Stimulated activated CD4-positive, alpha-beta T cell treated with anti-CD3 and anti-CD28 coated beads, Interleukin-12 subunit alpha, Interleukin-12 subunit beta, amount 100 ng/mL, for 4 hours (primary cell): ENCODE data around the gene GNL1.

Source experiments
- DNase-seq: peaks from one replicate; pipeline ENCODE4 v3.0.0-alpha.2; 2020

Gene GNL1, protein sequence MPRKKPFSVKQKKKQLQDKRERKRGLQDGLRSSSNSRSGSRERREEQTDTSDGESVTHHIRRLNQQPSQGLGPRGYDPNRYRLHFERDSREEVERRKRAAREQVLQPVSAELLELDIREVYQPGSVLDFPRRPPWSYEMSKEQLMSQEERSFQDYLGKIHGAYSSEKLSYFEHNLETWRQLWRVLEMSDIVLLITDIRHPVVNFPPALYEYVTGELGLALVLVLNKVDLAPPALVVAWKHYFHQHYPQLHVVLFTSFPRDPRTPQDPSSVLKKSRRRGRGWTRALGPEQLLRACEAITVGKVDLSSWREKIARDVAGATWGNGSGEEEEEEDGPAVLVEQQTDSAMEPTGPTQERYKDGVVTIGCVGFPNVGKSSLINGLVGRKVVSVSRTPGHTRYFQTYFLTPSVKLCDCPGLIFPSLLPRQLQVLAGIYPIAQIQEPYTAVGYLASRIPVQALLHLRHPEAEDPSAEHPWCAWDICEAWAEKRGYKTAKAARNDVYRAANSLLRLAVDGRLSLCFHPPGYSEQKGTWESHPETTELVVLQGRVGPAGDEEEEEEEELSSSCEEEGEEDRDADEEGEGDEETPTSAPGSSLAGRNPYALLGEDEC

DNA sequence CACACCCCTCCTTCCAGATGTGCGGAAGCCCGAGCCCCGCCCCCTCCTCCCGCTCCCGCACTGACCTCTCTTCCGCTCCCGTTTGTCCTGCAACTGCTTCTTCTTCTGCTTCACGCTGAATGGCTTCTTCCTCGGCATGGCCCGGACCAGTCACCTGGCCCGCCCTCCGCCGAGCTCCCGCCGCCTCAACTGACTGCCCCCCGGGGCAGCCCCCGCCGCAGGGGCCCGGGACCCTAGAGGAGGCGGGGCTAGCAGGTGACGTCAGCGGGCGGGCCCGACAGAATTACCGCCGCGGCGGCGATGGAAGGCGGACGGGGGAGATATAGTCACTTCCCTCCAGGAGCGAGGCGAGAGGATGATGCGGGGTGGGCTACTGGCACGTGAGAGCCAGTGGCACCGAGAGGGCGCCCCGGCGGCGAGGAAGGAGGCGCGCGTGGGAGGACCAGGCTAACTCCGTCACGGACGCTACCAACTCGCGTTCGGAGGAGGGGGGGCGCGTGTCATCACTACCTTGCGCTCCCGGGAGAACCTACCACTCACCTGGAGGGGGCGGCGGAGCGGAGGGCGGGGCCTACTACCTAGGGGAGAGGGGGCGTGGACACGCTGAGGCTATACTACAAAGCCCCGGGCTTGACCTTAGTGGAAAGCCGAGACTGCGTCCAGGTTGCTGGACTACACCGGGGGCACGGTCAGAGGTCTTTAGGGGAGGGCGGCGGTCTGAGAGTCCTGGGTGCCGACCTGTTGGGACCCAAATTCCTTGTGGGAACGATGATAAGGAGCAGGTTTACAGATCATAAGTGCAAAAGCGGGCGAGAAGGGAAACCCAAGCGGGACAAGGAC, at the start of gene GNL1:
GNL1 (minus strand) TSS at position 424 of the 840 bp plus-strand sequence; CDS start at position 138, 286 bp downstream.
- peak; percentile 99 for DNase-seq

DNA sequence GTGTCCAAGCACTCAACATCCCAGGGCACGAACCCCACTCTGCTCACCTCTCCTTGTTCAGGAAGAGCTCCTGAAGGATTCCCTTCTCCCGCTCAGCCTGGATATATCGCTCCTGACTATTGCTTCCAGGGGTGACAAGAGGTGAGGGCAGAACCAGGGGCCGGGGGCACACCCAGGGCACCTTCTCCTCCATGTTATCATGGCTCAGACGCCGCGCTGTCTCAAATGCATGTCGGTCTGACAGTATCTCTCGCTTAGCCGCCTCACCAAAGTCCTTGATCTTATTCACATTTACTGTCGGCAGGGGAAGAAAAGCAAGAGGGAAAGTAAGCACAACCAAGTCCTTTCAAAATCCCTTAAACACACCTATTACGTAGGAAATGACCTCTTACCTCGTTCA, 47.7 kb upstream of the GNL1 start:
- no peak for DNase-seq

- DNase-seq: no peak
Observed at GRCh38 chr6:30601815-30602641, 45.7 kb upstream of the GNL1 start.

GRCh38 chr6:30601436-30601814, 45.1 kb upstream of the GNL1 start:
- DNase-seq: no peak

- no peak for DNase-seq
Observed at GRCh38 chr6:30600451-30600961, 44.2 kb upstream of the GNL1 start.

DNA sequence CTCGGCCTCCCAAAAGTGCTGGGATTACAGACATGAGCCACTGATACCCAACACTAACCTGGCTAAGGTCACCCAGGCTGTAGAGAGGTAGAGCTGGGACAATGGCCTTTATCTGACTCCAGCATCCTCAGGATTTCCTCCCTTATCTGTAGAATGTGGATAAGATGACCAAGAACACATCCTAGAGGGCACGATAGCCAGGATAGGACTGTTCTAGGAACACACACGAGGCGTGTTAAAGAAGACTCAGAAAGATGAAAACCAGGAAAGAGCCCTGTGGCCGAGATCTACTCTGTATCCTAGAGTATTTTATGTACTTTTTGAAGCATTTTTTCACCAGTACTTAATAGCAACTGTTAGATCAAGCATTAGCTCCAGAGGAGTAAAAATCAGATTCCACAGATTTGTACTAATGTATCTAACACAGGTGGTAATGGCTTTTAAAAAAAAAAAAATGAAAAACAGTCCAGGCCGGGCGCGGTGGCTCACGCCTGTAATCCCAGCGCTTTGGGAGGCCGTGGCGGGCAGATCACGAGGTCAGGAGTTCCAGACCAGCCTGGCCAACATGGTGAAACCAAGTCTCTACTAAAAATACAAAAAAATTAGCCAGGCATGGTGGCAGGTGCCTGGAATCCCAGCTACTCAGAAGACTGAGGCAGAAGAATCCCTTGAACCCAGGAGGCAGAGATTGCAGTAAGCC, 43.5 kb upstream of the GNL1 start:
- DNase-seq: no peak

DNA sequence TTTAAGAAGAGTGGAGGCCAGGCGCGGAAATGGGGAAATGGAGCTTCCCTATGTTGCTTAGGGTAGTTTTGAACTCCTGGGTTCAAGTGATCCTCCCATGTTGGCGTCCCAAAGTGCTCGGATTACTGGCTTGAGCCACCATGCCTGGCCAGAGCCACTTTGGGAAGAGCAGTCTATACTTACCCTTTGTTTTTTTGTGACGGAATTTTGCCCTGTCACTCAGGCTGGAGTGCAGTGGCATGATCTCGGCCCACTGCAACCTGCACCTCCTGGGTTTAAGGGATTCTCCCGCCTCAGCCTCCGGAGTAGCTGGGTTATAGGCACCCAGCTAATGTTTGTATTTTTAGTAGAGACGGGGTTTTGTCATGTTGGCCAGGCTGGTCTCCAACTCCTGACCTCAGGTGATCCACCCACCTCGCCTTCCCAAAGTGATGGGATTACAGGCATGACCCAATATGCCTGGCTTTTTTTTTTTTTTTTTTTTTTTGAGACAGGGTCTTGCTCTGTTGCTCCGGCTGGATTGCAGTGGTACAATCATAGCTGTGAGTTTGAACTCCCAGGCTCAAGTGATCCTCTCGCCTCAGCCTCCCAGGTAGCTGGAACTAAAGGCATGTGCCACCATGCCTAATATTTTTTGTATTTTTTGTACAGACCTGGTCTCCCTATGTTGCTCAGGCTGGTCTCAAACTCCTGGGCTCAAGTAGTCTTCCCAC, 42.8 kb upstream of the GNL1 start:
- no peak for DNase-seq

DNA sequence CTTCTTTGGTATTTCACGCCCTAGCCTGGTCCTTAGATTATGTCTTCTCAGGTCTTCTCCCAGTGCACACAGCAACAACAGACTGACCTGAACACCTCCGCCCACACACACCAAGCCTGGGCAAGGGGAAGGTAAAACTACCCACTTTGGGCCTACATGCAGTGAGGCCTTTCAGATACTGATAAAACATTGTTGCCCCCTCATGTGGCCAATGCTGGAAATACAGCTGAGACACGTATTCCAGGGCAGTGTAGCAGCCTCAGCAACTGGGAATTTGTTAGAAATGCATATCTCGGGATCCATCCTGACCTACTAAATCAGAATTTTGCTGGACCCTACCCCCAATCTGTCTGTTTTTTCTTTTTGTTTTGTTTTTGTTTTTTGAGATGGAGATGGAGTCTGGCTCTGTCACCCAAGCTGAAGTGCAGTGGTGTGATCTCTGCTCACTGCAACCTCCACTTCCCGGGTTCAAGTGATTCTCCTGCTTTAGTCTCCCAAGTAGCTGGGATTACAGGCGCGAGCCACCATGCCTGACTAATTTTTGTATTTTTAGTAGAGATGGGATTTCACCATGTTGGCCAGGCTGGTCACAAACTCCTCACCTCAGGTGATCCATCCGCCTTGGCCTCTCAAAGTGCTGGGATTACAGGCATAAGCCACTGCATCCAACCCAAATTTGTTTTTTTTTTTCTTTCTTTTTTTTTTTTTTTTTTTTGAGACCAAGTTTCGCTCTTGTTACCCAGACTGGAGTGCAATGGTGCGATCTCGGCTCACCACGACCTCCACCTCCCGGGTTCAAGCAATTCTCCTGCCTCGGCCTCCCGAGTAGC, 41.2 kb upstream of the GNL1 start:
- DNase-seq: peak; percentile 77

- DNase-seq: no peak
Observed at GRCh38 chr6:30592287-30592686, 36.0 kb upstream of the GNL1 start.

DNA sequence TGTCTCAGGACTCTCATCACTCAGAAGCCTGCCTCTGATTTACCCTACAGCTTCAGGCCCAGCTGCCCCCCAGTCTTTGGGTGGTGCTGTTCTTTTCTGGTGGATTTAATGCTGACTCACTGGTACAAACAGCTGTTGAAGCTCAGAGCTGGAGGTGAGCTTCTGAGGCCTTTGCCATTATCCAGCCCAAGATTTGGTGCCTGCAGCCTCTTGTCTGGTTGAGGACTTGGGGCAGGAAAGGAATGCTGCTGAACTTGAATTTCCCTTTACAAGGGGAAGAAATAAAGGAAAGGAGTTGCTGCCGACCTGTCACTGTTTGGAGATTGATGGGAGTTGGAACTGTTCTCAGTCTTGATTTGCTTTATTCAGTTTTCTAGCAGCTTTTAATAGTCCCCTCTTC, 34.7 kb upstream of the GNL1 start:
- DNase-seq: no peak

DNA sequence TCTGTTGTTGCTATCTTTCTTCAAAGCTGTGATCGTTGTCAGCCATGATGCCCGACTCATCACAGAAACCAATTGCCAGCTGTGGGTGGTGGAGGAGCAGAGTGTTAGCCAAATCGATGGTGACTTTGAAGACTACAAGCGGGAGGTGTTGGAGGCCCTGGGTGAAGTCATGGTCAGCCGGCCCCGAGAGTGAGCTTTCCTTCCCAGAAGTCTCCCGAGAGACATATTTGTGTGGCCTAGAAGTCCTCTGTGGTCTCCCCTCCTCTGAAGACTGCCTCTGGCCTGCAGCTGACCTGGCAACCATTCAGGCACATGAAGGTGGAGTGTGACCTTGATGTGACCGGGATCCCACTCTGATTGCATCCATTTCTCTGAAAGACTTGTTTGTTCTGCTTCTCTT, 34.2 kb upstream of the GNL1 start:
- DNase-seq: no peak

- no peak for DNase-seq
Observed at GRCh38 chr6:30589754-30590358, 33.6 kb upstream of the GNL1 start.

- DNase-seq: no peak
Observed at GRCh38 chr6:30583921-30584320, 27.6 kb upstream of the GNL1 start.

GRCh38 chr6:30578051-30578450, 21.8 kb upstream of the GNL1 start:
- DNase-seq: no peak

DNA sequence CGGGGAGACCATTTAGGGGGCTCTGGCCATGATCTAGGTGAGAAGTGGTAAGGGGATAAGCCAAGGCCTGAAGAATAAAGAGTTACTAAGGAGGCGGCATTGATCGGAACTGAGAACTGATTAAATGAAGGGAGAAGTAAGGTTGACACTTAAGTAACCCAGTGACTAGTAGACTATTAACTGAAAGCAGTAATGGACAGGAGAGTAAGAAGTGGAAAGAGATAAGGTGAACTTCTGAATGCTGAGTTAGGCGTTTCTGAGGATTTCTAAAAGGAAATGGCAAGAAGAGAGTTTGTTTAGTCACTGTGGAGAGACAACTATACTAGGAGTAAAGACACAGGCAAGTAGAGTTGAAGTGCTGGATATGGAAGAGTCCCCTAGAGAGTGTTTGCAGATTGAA, 16.8 kb upstream of the GNL1 start:
- no peak for DNase-seq

- no peak for DNase-seq
Observed at GRCh38 chr6:30572148-30572547, 15.9 kb upstream of the GNL1 start.

- DNase-seq: no peak
Observed at GRCh38 chr6:30571762-30572082, 15.4 kb upstream of the GNL1 start.

GRCh38 chr6:30571075-30571761, 14.9 kb upstream of the GNL1 start, which contains the start of gene ABCF1:
ABCF1 (plus strand) TSS chr6:30571442; CDS start chr6:30571488, 46 bp downstream.
- DNase-seq: peak; percentile 99

DNA sequence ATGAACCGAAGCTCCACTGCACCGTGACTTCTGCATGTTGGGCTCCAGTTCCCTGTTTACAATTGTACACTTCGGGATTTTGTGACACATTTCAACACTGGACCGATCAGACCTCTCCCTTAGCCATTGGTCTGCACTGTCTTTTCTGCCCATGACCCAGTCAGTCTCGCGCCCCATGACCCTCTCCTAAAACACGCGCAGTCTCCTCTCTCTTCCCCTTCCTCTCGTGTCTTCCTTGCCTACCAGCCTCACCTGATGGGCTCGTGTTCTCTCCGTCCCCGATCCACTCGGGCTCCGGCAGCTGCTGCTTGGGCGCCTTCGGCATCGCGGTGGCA, 14.4 kb upstream of the GNL1 start:
- no peak for DNase-seq
